HL-60 (cell line): ENCODE measurements around the gene ZNF385D.

Experiments used
- DNase-seq, 2 experiments: peaks; one replicate each; pipeline ENCODE4 v3.0.0-alpha.2; 2010 to 2020; ENCODE audit warnings: low read depth in 1 of 2, low spot score in 1 of 2
- H3K27ac ChIP-seq: fragments of 250-450 bp; sonication (Bioruptor Pico); replicated peaks from 2 replicates; pipeline ENCODE4 v1.5.1; 2020; ENCODE audit warnings: mild to moderate bottlenecking, moderate library complexity
- H3K27me3 ChIP-seq: fragments of 250-450 bp; sonication (Bioruptor Pico); 2 replicates; pipeline ENCODE4 v1.5.1; 2021; ENCODE audit warnings: mild to moderate bottlenecking, moderate library complexity; ENCODE audit not compliant: insufficient read depth, poor library complexity, severe bottlenecking
- H3K4me3 ChIP-seq: replicated peaks from 2 replicates; pipeline ENCODE4 v1.5.1; 2011; ENCODE audit warnings: mild to moderate bottlenecking, control low read depth, low read length; ENCODE audit not compliant: insufficient read depth
- CTCF ChIP-seq: IDR thresholded peaks from one replicate; pipeline ENCODE4 v1.5.1; 2011; ENCODE audit warnings: low read length, control low read depth, inconsistent platforms; ENCODE audit not compliant: insufficient read depth
- GABPA ChIP-seq: IDR thresholded peaks from 2 replicates; pipeline ENCODE4 v1.6.1; 2012; ENCODE audit warnings: low read depth
- POLR2AphosphoS5 ChIP-seq: IDR thresholded peaks from 2 replicates; pipeline ENCODE4 v1.6.1; 2012; ENCODE audit warnings: low read depth
- REST ChIP-seq: IDR thresholded peaks from 2 replicates; pipeline ENCODE4 v1.6.1; 2012; ENCODE audit warnings: low read depth; ENCODE audit not compliant: insufficient replicate concordance
- SPI1 ChIP-seq: IDR thresholded peaks from 2 replicates; pipeline ENCODE4 v1.6.1; 2012; ENCODE audit warnings: low read depth, mild to moderate bottlenecking, borderline replicate concordance

The ZNF385D gene

DNA sequence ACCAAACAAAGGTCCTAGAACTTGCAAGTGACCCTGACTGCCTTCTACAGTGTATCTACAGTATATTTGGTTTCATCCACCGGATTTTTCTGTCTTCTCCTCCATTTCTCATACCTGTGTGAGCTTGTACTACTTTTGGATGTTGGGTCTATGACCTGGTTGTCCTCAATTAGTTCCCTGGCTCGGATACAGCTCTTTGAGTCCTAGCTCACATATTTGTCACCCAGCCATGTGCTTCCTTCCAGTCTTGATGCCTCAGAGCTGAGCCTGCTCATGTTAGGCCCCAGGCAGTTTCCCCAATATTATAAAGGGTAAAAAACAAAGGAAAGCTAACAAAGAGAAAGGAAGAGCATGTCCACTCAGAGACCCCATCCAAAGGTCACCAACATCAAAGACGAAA lies 28.2 kb downstream of the ZNF385D start:
- H3K27me3 ChIP-seq, result no peaks in the 10 kb centered on the region
- no peak overlapping the region for H3K4me3 ChIP-seq
- no peak overlapping the region for H3K27ac ChIP-seq
- no peak for DNase-seq
- no peak for TF ChIP-seq GABPA
- TF ChIP-seq REST, result no peak
- TF ChIP-seq CTCF, result no peak
- TF ChIP-seq POLR2AphosphoS5, result no peak
- no peak for TF ChIP-seq SPI1

- TF ChIP-seq GABPA (no peak), CTCF (no peak), SPI1 (no peak), POLR2AphosphoS5 (no peak), REST (no peak)
- no peaks in the 10 kb centered on the region for H3K27me3 ChIP-seq
- H3K27ac ChIP-seq, result no peak overlapping the region
- H3K4me3 ChIP-seq, result no peak overlapping the region
- DNase-seq, result no peak
Measured at GRCh38 chr3:21722301-21722700, 28.7 kb downstream of the ZNF385D start.

DNA sequence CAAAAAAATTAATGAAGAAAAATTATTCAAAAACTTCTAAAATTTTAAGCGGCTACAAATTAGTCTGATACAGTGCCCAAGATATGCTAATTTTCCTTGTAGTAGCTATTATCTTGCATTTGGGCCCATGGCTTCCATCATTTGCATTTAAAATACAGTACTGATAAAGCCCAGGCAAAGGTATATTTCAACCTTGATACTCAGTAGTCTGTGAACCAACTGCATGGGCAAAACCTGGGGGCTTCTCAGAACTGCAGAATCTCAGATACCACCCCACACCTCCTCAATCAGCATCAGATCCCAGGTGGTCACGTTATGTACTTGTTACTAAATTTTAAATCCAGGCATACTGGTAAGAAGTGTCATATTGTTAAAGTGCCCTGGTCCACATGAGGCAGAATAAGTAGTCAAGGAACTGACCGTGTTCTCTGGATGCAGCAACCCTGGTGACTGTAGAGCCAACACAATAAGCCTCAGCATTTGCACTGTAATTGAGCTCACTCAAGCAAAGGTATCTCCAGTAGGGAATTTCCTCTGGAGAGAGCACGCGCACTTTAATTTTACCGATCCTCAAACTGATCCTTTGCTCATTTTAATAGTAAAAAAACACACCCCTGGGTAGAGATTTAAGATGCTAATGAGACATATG lies 31.9 kb downstream of the ZNF385D start:
- DNase-seq, result no peak
- Histone ChIP-seq H3K27me3 (no peaks in the 10 kb centered on the region), H3K4me3 (no peak overlapping the region), H3K27ac (no peak overlapping the region)
- TF ChIP-seq SPI1, result no peak

DNA sequence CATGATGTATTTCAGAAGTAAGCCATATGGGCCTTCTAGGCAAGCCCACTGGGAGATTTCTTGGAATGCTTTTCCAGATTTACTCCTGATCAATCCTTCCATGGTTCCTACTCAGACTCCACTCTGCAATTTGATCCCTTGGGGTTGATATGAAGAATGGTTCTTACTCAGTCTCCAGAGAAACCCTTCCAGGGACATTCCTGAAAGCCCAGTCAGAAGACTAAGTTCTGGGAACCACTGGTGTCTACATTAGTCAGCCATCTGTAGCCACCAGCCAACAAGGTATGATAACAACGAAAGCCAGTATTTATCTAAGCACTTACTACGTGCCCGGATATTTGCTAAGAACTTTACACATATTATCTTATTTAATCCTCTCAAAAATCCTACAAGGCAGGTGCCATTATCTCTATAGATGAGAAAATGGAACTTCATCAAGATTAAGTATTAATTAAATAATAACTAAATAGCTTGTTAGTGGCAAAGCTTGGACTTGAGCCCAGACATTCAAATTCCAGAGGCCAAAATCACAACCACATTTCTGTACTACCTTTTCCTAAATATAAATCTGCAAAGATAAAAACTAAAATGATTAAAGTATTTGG lies 32.7 kb downstream of the ZNF385D start:
- no peak for DNase-seq
- Histone ChIP-seq H3K4me3 (no peak overlapping the region), H3K27ac (no peak overlapping the region)

More for the DNA sequence above, 32.7 kb downstream of the ZNF385D start:
- TF ChIP-seq SPI1 (no peak), CTCF (no peak)
- H3K27me3 ChIP-seq, result no peaks in the 10 kb centered on the region
